DND-41 (cell line): ENCODE results near the gene ADCY2.

Experiments used
- ATAC-seq: fragments of 200-7000 bp; cut with Tn5 transposase; 3 replicates; pipeline ENCODE4 v1.9.1; 2021; ENCODE audit warnings: low read depth; ENCODE audit not compliant: insufficient read depth
- DNase-seq: peaks from one replicate; pipeline ENCODE4 v3.0.0-alpha.2; 2020
- H2AFZ ChIP-seq: 2 replicates; pipeline ENCODE4 v1.6.0; 2012; ENCODE audit warnings: low read depth, low read length
- H3K27ac ChIP-seq: 2 replicates; pipeline ENCODE4 v1.5.1; 2012; ENCODE audit warnings: low read length, inconsistent platforms
- H3K27me3 ChIP-seq: fragments of 200-600 bp; sonication (generic); 2 replicates; pipeline ENCODE4 v1.6.0; 2012; ENCODE audit warnings: low read length, mild to moderate bottlenecking, inconsistent platforms; ENCODE audit not compliant: insufficient read depth, poor library complexity
- H3K36me3 ChIP-seq: 2 replicates; pipeline ENCODE4 v1.5.1; 2012; ENCODE audit warnings: low read length, inconsistent platforms; ENCODE audit not compliant: insufficient read depth
- H3K4me1 ChIP-seq: 2 replicates; pipeline ENCODE4 v1.5.1; 2012; ENCODE audit warnings: mild to moderate bottlenecking, low read length; ENCODE audit not compliant: insufficient read depth
- H3K4me2 ChIP-seq: 2 replicates; pipeline ENCODE4 v1.6.0; 2012; ENCODE audit warnings: mild to moderate bottlenecking, moderate library complexity, low read length, inconsistent platforms; ENCODE audit not compliant: insufficient read depth
- H3K4me3 ChIP-seq, 2 experiments: fragments of 200-600 bp in 1 of 2; shearing (Covaris generic) in 1 of 2; 2 replicates each; pipeline ENCODE4 v1.5.1; 2012 to 2016; ENCODE audit warnings: inconsistent platforms in 2 of 2, low read length in 2 of 2, mild to moderate bottlenecking in 2 of 2, low read depth in 1 of 2, moderate library complexity in 1 of 2
- H3K79me2 ChIP-seq: 2 replicates; pipeline ENCODE4 v1.6.0; 2012; ENCODE audit warnings: low read length, inconsistent platforms; ENCODE audit not compliant: insufficient read depth
- H3K9ac ChIP-seq: 2 replicates; pipeline ENCODE4 v1.6.0; 2012; ENCODE audit warnings: low read depth, mild to moderate bottlenecking, inconsistent platforms, low read length, moderate library complexity
- H3K9me3 ChIP-seq: 2 replicates; pipeline ENCODE4 v1.5.1; 2012; ENCODE audit warnings: low read length, moderate library complexity, mild to moderate bottlenecking, inconsistent platforms; ENCODE audit not compliant: insufficient read depth, severe bottlenecking
- H4K20me1 ChIP-seq: 2 replicates; pipeline ENCODE4 v1.6.0; 2012; ENCODE audit warnings: low read length; ENCODE audit not compliant: insufficient read depth
- CTCF ChIP-seq: IDR thresholded peaks from 2 replicates; pipeline ENCODE4 v1.5.1; 2012; ENCODE audit warnings: borderline replicate concordance, low read length, moderate library complexity, mild to moderate bottlenecking; ENCODE audit not compliant: poor library complexity, severe bottlenecking; ENCODE audit errors: extremely low read depth
- EZH2 ChIP-seq: IDR thresholded peaks from 3 replicates; pipeline ENCODE4 v1.6.1; 2012; ENCODE audit warnings: borderline replicate concordance, low read depth, mild to moderate bottlenecking, moderate library complexity, low read length, inconsistent platforms; ENCODE audit not compliant: severe bottlenecking

ADCY2 gene

GRCh38 chr5:7784683-7785380, 388.9 kb downstream of the ADCY2 start:
- Histone ChIP-seq H3K9me3 (no peaks in the 10 kb centered on the region), H3K4me1 (no peaks in the 10 kb centered on the region), H4K20me1 (peaks cover 2% of the 10 kb centered on the region; the same call in 1 of the 2 replicates), H3K27ac (no peak overlapping the region), H3K79me2 (no peaks in the 10 kb centered on the region), H3K4me3 (no peak overlapping the region), H3K36me3 (no peaks in the 10 kb centered on the region), H3K4me2 (no peak overlapping the region), H2AFZ (no peak overlapping the region), H3K9ac (no peak overlapping the region), H3K27me3 (peaks cover 24% of the 10 kb centered on the region)
- TF ChIP-seq EZH2 (no peak), CTCF (no peak)
- no peak for DNase-seq
- no peak for ATAC-seq

- no peaks in the 10 kb centered on the region for H3K79me2 ChIP-seq
- H3K27ac ChIP-seq: no peak overlapping the region
- ATAC-seq (no peak), DNase-seq (no peak)
- no peak overlapping the region for H3K4me2 ChIP-seq
- H3K9ac ChIP-seq: no peak overlapping the region
- TF ChIP-seq EZH2: no peak
- TF ChIP-seq CTCF: no peak
- H3K9me3 ChIP-seq: no peaks in the 10 kb centered on the region
- H4K20me1 ChIP-seq: no peaks in the 10 kb centered on the region
- H3K4me1 ChIP-seq: no peaks in the 10 kb centered on the region
- H3K4me3 ChIP-seq: no peak overlapping the region
- H3K27me3 ChIP-seq: peaks cover 3% of the 10 kb centered on the region
- no peaks in the 10 kb centered on the region for H3K36me3 ChIP-seq
- H2AFZ ChIP-seq: no peak overlapping the region
Observed at GRCh38 chr5:7787770-7788169, 391.8 kb downstream of the ADCY2 start.

GRCh38 chr5:7789567-7789966, 393.6 kb downstream of the ADCY2 start:
- Histone ChIP-seq H3K4me3 (no peak overlapping the region), H3K27me3 (peaks cover 2% of the 10 kb centered on the region), H2AFZ (no peak overlapping the region), H3K4me1 (no peaks in the 10 kb centered on the region), H3K9ac (no peak overlapping the region), H3K4me2 (no peak overlapping the region), H4K20me1 (no peaks in the 10 kb centered on the region), H3K79me2 (no peaks in the 10 kb centered on the region), H3K36me3 (no peaks in the 10 kb centered on the region), H3K9me3 (no peaks in the 10 kb centered on the region), H3K27ac (no peak overlapping the region)
- DNase-seq (no peak), ATAC-seq (no peak)
- TF ChIP-seq EZH2: no peak
- TF ChIP-seq CTCF: no peak
